ENCODE measurements around the gene THAP8. TPM values are rescaled to one million over a fixed set of nuclear protein-coding genes. Genes with fewer than 3 reads are reported as not detected.
A peak's percentile ranks its signal among the peaks of the same experiment; 100 is the strongest.

The THAP8 gene
- total RNA-seq, 3 donors from 2014 or later, result 8.6 to 11.0 (median 10.2) TPM

GRCh38 chr19:35988824-35989223, 65.3 kb downstream of the THAP8 start:
- Histone ChIP-seq H3K4me3 (no peak overlapping the region), H3K27ac (no peak overlapping the region), H3K27me3 (peaks cover 0 to 21% of the 10 kb centered on the region in 2 donors), H3K36me3 (no peaks in the 10 kb centered on the region), H3K9me3 (no peaks in the 10 kb centered on the region), H3K4me1 (no peaks in the 10 kb centered on the region)
- intact Hi-C loops (cut with DNase I; ENCODE audit: low total_unique reads), result no loop called here
- no peak for DNase-seq (ENCODE audit: low spot score in 2 of 2)
- TF ChIP-seq CTCF (IDR thresholded peaks at IDR 0.05), result no peak
- no peak for TF ChIP-seq POLR2AphosphoS5 (IDR thresholded peaks at IDR 0.05)

GRCh38 chr19:35987571-35987896, 66.6 kb downstream of the THAP8 start:
- no peak overlapping the region for H3K27ac ChIP-seq
- peaks cover 0 to 21% of the 10 kb centered on the region in 2 donors for H3K27me3 ChIP-seq
- peak overlapping the region in 2 of 3 donors; percentile 49 to 65 for H3K4me3 ChIP-seq

DNA sequence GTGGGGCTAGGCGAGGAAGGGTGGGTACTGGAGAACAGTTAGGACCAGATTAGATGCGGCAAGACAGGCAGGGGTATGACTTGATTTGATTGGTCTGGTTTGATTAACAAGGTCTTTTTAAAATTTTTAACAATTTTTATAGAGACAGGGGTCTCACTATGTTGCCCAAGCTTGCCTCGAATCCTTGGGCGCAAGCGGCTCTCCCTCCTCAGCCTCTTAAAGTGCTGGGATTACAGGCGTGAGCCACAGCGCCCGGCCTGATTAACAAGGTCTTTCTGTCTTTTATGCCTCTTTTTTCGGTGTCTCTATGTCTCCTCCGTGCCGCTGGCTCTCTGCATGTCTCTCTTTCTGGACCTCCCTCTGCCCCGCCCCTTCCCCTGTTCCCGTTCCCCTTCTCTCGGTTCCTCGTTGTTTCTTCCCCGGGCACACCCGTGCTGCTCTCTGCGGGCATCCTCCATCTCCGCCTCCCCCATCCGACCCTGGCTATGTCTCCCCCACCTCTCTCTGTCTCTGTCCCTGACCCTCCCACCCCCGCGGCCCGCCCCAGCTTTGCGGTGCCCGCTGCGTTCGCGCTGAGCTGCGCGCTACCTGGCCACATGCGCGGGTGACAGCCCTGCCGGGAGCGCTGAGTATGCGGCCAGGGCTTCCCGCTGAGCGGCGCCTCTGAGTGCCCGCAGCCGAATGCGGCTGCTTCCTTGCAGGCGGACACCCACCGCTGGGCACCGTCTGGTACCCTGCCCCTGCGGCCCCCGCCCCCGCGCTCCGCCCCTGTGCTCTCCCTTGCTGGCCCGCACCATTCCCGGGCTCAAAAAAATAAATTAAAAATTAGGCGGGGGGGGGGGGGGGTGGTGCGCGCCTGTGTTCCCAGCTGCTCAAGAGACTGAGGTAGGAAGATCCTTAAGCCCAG, 67.2 kb downstream of the THAP8 start:
- Histone ChIP-seq H3K27ac (no peak overlapping the region), H3K27me3 (peaks cover 0 to 25% of the 10 kb centered on the region in 2 donors), H3K9me3 (no peaks in the 10 kb centered on the region), H3K4me1 (no peaks in the 10 kb centered on the region), H3K36me3 (no peaks in the 10 kb centered on the region), H3K4me3 (peak overlapping the region; percentile 30 to 65 (median 49))
- intact Hi-C loops (cut with DNase I; ENCODE audit: low total_unique reads), result no loop called here
- DNase-seq (ENCODE audit: low spot score in 2 of 2), result no peak
- TF ChIP-seq POLR2AphosphoS5 (IDR thresholded peaks at IDR 0.05), result no peak
- no peak for TF ChIP-seq CTCF (IDR thresholded peaks at IDR 0.05)
- TF ChIP-seq POLR2A (IDR thresholded peaks at IDR 0.05), result no peak

More at GRCh38 chr19:35987571-35987896, 66.6 kb downstream of the THAP8 start:
- intact Hi-C loops (cut with DNase I; ENCODE audit: low total_unique reads), result no loop called here
- H3K36me3 ChIP-seq, result no peaks in the 10 kb centered on the region
- H3K4me1 ChIP-seq, result no peaks in the 10 kb centered on the region
- no peaks in the 10 kb centered on the region for H3K9me3 ChIP-seq
- no peak for DNase-seq (ENCODE audit: low spot score in 2 of 2)
- no peak for TF ChIP-seq POLR2AphosphoS5 (IDR thresholded peaks at IDR 0.05)
- TF ChIP-seq POLR2A (IDR thresholded peaks at IDR 0.05), result no peak
- TF ChIP-seq CTCF (IDR thresholded peaks at IDR 0.05), result no peak

GRCh38 chr19:35986111-35986510, 68.0 kb downstream of the THAP8 start:
- H3K9me3 ChIP-seq, result no peaks in the 10 kb centered on the region
- peaks cover 0 to 25% of the 10 kb centered on the region in 2 donors for H3K27me3 ChIP-seq

More at GRCh38 chr19:35986111-35986510, 68.0 kb downstream of the THAP8 start:
- intact Hi-C loops (cut with DNase I; ENCODE audit: low total_unique reads), result no loop called here
- H3K27ac ChIP-seq, result no peak overlapping the region
- DNase-seq (ENCODE audit: low spot score in 2 of 2), result no peak
- H3K4me1 ChIP-seq, result no peaks in the 10 kb centered on the region
- no peak for TF ChIP-seq POLR2AphosphoS5 (IDR thresholded peaks at IDR 0.05)
- no peak for TF ChIP-seq POLR2A (IDR thresholded peaks at IDR 0.05)
- H3K4me3 ChIP-seq, result no peak overlapping the region
- no peaks in the 10 kb centered on the region for H3K36me3 ChIP-seq

Other genes starting within 250 kb of the THAP8 start
- gene PRODH2, start 241.4 kb downstream of the THAP8 start, total RNA-seq, result not detected
- gene NPHS1, start 201.8 kb downstream of the THAP8 start, total RNA-seq, result under 1 TPM in 1 of 3 donors, not detected in 2; 0.15 TPM
- under 1 TPM in 2 of 3 donors, not detected in 1; 0.15 to 0.66 TPM for gene KIRREL2, start 197.4 kb downstream of the THAP8 start, total RNA-seq
- gene APLP1, start 185.7 kb downstream of the THAP8 start, total RNA-seq, result 1 to 10 TPM; 2.6 to 4.2 (median 3.3) TPM
- gene NFKBID, start 153.7 kb downstream of the THAP8 start, total RNA-seq, result 10 to 100 TPM in 1 of 3 donors, 1 to 10 TPM in 2; 4.3 to 15.2 (median 7.9) TPM
- 1 to 10 TPM; 3.3 to 7.2 (median 3.5) TPM for gene HCST, start 151.8 kb downstream of the THAP8 start, total RNA-seq
- gene TYROBP, start 146.0 kb downstream of the THAP8 start, total RNA-seq, result 100 to 1,000 TPM in 2 of 3 donors, 10 to 100 TPM in 1; 56.4 to 239 (median 112) TPM
- gene LRFN3, start 117.9 kb downstream of the THAP8 start, total RNA-seq, result 1 to 10 TPM; 5.2 to 6.7 (median 5.4) TPM
- gene SDHAF1, start 59.1 kb downstream of the THAP8 start, total RNA-seq, result 10 to 100 TPM; 47.5 to 58.8 (median 48.8) TPM
- gene SYNE4, start 45.5 kb downstream of the THAP8 start, total RNA-seq, result 10 to 100 TPM in 1 of 3 donors, 1 to 10 TPM in 1, under 1 TPM in 1; 0.16 to 15.5 (median 9.5) TPM
- gene ALKBH6, start 40.1 kb downstream of the THAP8 start, total RNA-seq, result 10 to 100 TPM; 18.0 to 23.0 (median 20.3) TPM
- gene CLIP3, start 21.4 kb downstream of the THAP8 start, total RNA-seq, result 10 to 100 TPM in 1 of 3 donors, 1 to 10 TPM in 2; 7.5 to 13.4 (median 7.6) TPM
- under 1 TPM; 0.59 to 0.98 (median 0.80) TPM for gene WDR62, start 612 bp upstream of the THAP8 start, total RNA-seq
- gene OVOL3, start 56.9 kb upstream of the THAP8 start, total RNA-seq, result not detected
- gene POLR2I, start 60.6 kb upstream of the THAP8 start, total RNA-seq, result 10 to 100 TPM; 44.2 to 68.2 (median 58.2) TPM
- gene TBCB, start 61.2 kb upstream of the THAP8 start, total RNA-seq, result 100 to 1,000 TPM; 106 to 146 (median 124) TPM
- gene CAPNS1, start 85.8 kb upstream of the THAP8 start, total RNA-seq, result 100 to 1,000 TPM; 144 to 286 (median 200) TPM
- 10 to 100 TPM; 20.8 to 69.3 (median 29.5) TPM for gene COX7A1, start 98.2 kb upstream of the THAP8 start, total RNA-seq
- 1 to 10 TPM; 4.3 to 7.8 (median 7.2) TPM for gene ZNF565, start 160.4 kb upstream of the THAP8 start, total RNA-seq
- 100 to 1,000 TPM in 1 of 3 donors, 10 to 100 TPM in 2; 55.5 to 109 (median 78.7) TPM for gene ZNF146, start 160.8 kb upstream of the THAP8 start, total RNA-seq